A673 (cell line): Measurements from ENCODE around the gene GBA3. TPM values are rescaled to one million over a fixed set of nuclear protein-coding genes. Genes with fewer than 3 reads are reported as not detected.

Experiments
- BruUV-seq: library from RNA; stranded (reverse); fragments of 400-500 nt; replicated peaks from 2 replicates; lab custom pipeline; 2021; lab: Mats Ljungman, UMichigan
- CTCF ChIA-PET: fragments of 300-600 bp; sonication (Branson Sonifier 250); formaldehyde crosslinking; loops from one replicate; lab custom pipeline; 2022; ENCODE audit warnings: antibody characterized with exemption; lab: Charles Lee
- POLR2A ChIA-PET: fragments of 300-600 bp; sonication (Branson Sonifier 250); formaldehyde crosslinking; loops from one replicate; lab custom pipeline; 2022; ENCODE audit warnings: antibody characterized with exemption; ENCODE audit not compliant: low non-redundant PET; lab: Charles Lee
- DNase-seq: peaks from one replicate; pipeline ENCODE4 v3.0.0-alpha.2; 2015; ENCODE audit warnings: low spot score
- H3K27ac ChIP-seq: fragments of 200-600 bp; sonication (generic); 2 replicates; pipeline ENCODE4 v1.5.1; 2016; ENCODE audit warnings: mixed run types, low read depth, mild to moderate bottlenecking, mixed read lengths, antibody characterized with exemption, low read length; ENCODE audit not compliant: poor library complexity, severe bottlenecking
- H3K27me3 ChIP-seq: fragments of 200-600 bp; sonication (generic); replicated peaks from 2 replicates; pipeline ENCODE4 v1.6.1; 2017; ENCODE audit warnings: mixed run types, low read depth, mild to moderate bottlenecking, mixed read lengths, antibody characterized with exemption, low read length; ENCODE audit not compliant: insufficient read depth, poor library complexity
- H3K36me3 ChIP-seq: fragments of 200-600 bp; sonication (generic); 2 replicates; pipeline ENCODE4 v1.6.1; 2016; ENCODE audit warnings: mixed run types, mild to moderate bottlenecking, mixed read lengths, antibody characterized with exemption, low read length; ENCODE audit not compliant: insufficient read depth, poor library complexity, severe bottlenecking
- H3K4me1 ChIP-seq: fragments of 200-600 bp; sonication (generic); 2 replicates; pipeline ENCODE4 v1.6.1; 2017; ENCODE audit warnings: mixed run types, mild to moderate bottlenecking, mixed read lengths, antibody characterized with exemption, low read length; ENCODE audit not compliant: insufficient read depth, poor library complexity, severe bottlenecking
- H3K4me3 ChIP-seq: fragments of 200-600 bp; sonication (generic); 2 replicates; pipeline ENCODE4 v1.5.1; 2016; ENCODE audit warnings: low read depth, mixed run types, mild to moderate bottlenecking, mixed read lengths, low read length; ENCODE audit not compliant: poor library complexity, severe bottlenecking
- H3K9me3 ChIP-seq: fragments of 200-600 bp; sonication (generic); 2 replicates; pipeline ENCODE4 v1.6.1; 2016; ENCODE audit warnings: mixed run types, low read depth, mild to moderate bottlenecking, mixed read lengths, antibody characterized with exemption, low read length; ENCODE audit not compliant: poor library complexity, severe bottlenecking
- CTCF ChIP-seq: fragments of 300-800, 200-600 bp; sonication (generic); conservative IDR thresholded peaks from 2 replicates; pipeline ENCODE4 v1.5.1; 2017; ENCODE audit warnings: low read depth, mild to moderate bottlenecking, antibody characterized with exemption, low read length, moderate library complexity, mixed read lengths
- EZH2 ChIP-seq: fragments of 200-600 bp; sonication (generic); IDR thresholded peaks from 2 replicates; pipeline ENCODE4 v1.6.1; 2017; ENCODE audit warnings: borderline replicate concordance, low read depth, mild to moderate bottlenecking, mixed read lengths, antibody characterized with exemption, low read length; ENCODE audit not compliant: poor library complexity, severe bottlenecking
- intact Hi-C: fragments of 100-400 bp; cut with micrococcal nuclease; formaldehyde crosslinking; loops from one replicate; pipeline ENCODE4 v1.10.0; 2022; ENCODE audit not compliant: unreplicated experiment
- total RNA-seq: library from RNA; stranded (reverse); gene quantifications from 2 replicates; pipeline ENCODE4 v1.2.3, GENCODE V29; 2021

GBA3 gene
- total RNA-seq, 1 experiment from 2014 or later, result not detected

DNA sequence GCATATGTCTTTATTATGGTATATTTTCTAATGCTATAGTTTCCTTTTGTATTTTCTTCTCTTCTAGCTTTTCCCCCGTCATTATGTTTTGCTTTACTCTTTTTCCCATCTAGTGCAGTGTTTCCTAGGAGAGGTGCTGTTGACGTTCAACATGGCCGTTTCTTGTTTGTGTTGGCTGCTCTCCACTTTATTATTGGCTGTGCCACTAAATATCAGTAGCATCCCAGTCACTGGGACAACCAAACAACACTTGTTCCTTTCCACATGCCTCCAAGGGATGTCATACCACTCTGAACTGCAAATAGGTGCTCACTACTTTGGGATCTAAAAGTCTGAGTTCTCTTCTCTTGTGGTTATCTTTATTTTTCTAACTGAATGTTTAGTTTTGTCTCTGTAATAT lies 26.5 kb downstream of the GBA3 start:
- ChIA-PET CTCF (no interaction called here), POLR2A (no interaction called here)
- H3K4me3 ChIP-seq, result no peak overlapping the region
- intact Hi-C loops, result no loop called here
- no peaks in the 10 kb centered on the region for H3K27me3 ChIP-seq
- no TSS peak for BruUV-seq
- no peaks in the 10 kb centered on the region for H3K4me1 ChIP-seq
- H3K36me3 ChIP-seq, result no peaks in the 10 kb centered on the region
- DNase-seq, result no peak
- H3K27ac ChIP-seq, result no peak overlapping the region
- TF ChIP-seq CTCF, result no peak
- no peak for TF ChIP-seq EZH2
- H3K9me3 ChIP-seq, result no peaks in the 10 kb centered on the region

GRCh38 chr4:22720091-22720490 lies 27.4 kb downstream of the GBA3 start:
- no peak for DNase-seq
- ChIA-PET POLR2A (no interaction called here), CTCF (no interaction called here)
- no peak overlapping the region for H3K27ac ChIP-seq
- no peaks in the 10 kb centered on the region for H3K36me3 ChIP-seq
- H3K4me1 ChIP-seq, result no peaks in the 10 kb centered on the region
- no peaks in the 10 kb centered on the region for H3K9me3 ChIP-seq
- H3K4me3 ChIP-seq, result no peak overlapping the region
- no TSS peak for BruUV-seq
- TF ChIP-seq CTCF, result no peak
- TF ChIP-seq EZH2, result no peak
- no peaks in the 10 kb centered on the region for H3K27me3 ChIP-seq
- intact Hi-C loops, result no loop called here

DNA sequence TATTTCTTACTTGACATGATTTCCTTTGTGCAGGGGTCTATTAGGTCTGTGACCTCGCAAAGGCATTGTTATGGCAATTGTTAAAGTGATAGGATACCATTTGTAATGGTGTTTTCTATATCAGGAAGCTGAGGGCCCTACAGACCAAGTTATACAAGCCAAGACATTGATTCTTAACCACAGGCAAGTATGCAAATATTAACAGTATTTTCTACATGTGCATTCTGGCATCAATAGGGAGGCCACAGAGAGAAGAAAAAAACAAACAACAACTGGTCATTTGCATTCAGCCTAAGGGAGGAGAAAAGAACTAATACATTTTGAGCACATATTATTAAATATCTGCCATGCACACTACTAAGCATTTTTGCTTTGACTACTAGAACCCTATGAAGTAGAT lies 28.5 kb downstream of the GBA3 start:
- ChIA-PET POLR2A (no interaction called here), CTCF (no interaction called here)
- Histone ChIP-seq H3K27me3 (no peaks in the 10 kb centered on the region), H3K36me3 (no peaks in the 10 kb centered on the region), H3K27ac (no peak overlapping the region), H3K4me3 (no peak overlapping the region), H3K4me1 (no peaks in the 10 kb centered on the region), H3K9me3 (no peaks in the 10 kb centered on the region)
- no peak for DNase-seq
- intact Hi-C loops, result no loop called here
- TF ChIP-seq CTCF (no peak), EZH2 (no peak)
- no TSS peak for BruUV-seq
